Dedifferentiated amniotic fluid mesenchymal stem cell (primary cell): ENCODE data around the gene NKX6-2.

Experiments
- DNase-seq: peaks from one replicate; pipeline ENCODE4 v3.0.0-alpha.2; 2016; ENCODE audit errors: extremely low spot score

Gene NKX6-2

GRCh38 chr10:132755166-132755711, 30.7 kb downstream of the NKX6-2 start:
- DNase-seq: no peak

GRCh38 chr10:132754071-132754470, 31.9 kb downstream of the NKX6-2 start:
- DNase-seq: no peak

- DNase-seq: no peak
Measured at GRCh38 chr10:132753596-132753995, 32.4 kb downstream of the NKX6-2 start.

- DNase-seq: no peak
Measured at GRCh38 chr10:132752961-132753360, 33.0 kb downstream of the NKX6-2 start.

- DNase-seq: no peak
Measured at GRCh38 chr10:132752378-132752777, 33.6 kb downstream of the NKX6-2 start.

GRCh38 chr10:132750936-132751335, 35.0 kb downstream of the NKX6-2 start:
- no peak for DNase-seq

GRCh38 chr10:132749371-132749795, 36.6 kb downstream of the NKX6-2 start:
- no peak for DNase-seq

- DNase-seq: no peak
Measured at GRCh38 chr10:132748545-132749370, 37.2 kb downstream of the NKX6-2 start.

- no peak for DNase-seq
Measured at GRCh38 chr10:132748135-132748534, 37.8 kb downstream of the NKX6-2 start.

- DNase-seq: no peak
Measured at GRCh38 chr10:132746801-132747625, 38.9 kb downstream of the NKX6-2 start.

GRCh38 chr10:132746386-132746785, 39.6 kb downstream of the NKX6-2 start:
- DNase-seq: no peak

GRCh38 chr10:132745971-132746370, 40.0 kb downstream of the NKX6-2 start:
- DNase-seq: no peak

GRCh38 chr10:132745511-132745910, 40.4 kb downstream of the NKX6-2 start:
- DNase-seq: no peak

- no peak for DNase-seq
Measured at GRCh38 chr10:132744839-132745238, 41.1 kb downstream of the NKX6-2 start.

- no peak for DNase-seq
Measured at GRCh38 chr10:132743925-132744490, 41.9 kb downstream of the NKX6-2 start.

GRCh38 chr10:132743196-132743924, 42.6 kb downstream of the NKX6-2 start:
- DNase-seq: peak; percentile 16

- no peak for DNase-seq
Measured at GRCh38 chr10:132742837-132743194, 43.1 kb downstream of the NKX6-2 start.

GRCh38 chr10:132742167-132742836, 43.6 kb downstream of the NKX6-2 start:
- DNase-seq: no peak

GRCh38 chr10:132740588-132740987, 45.4 kb downstream of the NKX6-2 start:
- DNase-seq: no peak

- no peak for DNase-seq
Measured at GRCh38 chr10:132739225-132739613, 46.7 kb downstream of the NKX6-2 start.
